A204.1 (cell line): Measurements from ENCODE around the gene TCF7L2.
A peak's percentile ranks its signal among the peaks of the same experiment; 100 is the strongest.

Source experiments
- FAIRE-seq: peaks from 2 replicates; lab custom pipeline; 2012; peaks lifted over from hg19 to GRCh38; lab: Jason Lieb, UNC

TCF7L2 gene

GRCh38 chr10:113126229-113127201, 176.5 kb downstream of the TCF7L2 start:
- FAIRE-seq = no peak

GRCh38 chr10:113127261-113127900, 177.3 kb downstream of the TCF7L2 start:
- no peak for FAIRE-seq

DNA sequence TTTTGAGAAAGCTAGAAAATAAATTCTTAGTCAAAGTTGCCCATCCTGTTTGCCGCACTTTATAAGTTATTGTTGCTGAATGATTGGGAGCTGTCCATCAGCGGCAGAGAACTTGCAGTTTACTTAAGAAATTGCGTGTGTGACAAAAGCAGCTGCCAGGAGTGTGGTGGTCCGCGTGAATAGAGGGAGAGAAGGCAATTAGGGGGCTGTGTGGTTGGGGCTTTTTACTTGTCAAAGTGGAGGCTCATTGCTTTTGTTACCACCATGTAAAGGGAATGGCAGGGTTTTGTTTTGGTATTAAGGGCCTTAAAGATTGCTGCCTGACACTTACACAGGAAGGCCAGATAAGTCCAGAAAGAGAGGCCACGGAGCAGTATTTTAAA, 177.8 kb downstream of the TCF7L2 start:
- FAIRE-seq = no peak

DNA sequence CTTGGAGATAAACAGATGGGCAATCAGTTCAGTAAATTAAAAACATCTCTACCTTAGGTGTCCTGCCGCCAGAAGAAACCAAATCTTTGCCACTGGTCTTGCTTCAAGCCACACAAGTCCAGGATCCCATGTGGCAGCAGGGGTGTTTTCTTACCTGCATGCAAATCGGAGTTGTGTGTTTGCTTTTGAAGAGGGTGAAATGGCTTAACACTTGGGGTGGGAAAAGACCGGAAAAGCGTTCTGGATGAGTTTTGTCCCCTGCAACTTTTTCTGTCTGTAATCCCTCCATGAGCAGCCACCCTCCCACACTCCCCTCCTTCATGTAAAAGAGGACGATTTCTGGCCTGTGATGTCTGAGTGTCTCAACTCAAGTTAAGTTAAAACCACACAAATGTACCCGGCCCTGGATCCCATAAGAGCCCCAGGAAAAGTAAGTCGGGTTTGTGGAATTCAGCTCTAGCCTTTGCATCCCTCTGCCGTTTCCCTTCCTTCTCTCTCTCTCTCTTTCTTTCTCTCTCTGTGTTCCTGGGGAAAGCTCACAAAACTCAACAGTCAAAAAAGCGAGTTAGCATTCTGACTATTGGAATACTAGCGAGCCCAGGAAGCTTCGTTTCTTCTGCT, 178.5 kb downstream of the TCF7L2 start:
- no peak for FAIRE-seq

DNA sequence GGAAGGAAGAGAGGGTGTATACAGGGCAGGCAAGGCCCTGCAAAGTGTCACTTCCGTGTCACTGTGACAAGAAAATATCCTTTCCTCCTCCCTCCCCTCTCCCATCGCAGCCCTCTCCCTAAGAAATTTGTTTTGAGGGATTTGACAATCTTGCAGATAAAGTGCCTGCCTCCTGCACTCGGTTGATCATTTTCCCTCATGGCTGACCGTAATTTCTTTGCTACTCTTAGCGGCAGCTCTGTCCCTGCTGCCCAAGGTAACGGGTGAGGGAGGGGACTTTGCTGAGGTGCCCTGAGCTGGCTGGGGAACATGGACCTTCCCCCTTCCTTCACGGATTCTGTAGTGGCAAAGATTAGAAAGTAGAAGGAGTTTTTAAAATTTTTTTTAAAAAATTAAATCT, 179.1 kb downstream of the TCF7L2 start:
- no peak for FAIRE-seq

DNA sequence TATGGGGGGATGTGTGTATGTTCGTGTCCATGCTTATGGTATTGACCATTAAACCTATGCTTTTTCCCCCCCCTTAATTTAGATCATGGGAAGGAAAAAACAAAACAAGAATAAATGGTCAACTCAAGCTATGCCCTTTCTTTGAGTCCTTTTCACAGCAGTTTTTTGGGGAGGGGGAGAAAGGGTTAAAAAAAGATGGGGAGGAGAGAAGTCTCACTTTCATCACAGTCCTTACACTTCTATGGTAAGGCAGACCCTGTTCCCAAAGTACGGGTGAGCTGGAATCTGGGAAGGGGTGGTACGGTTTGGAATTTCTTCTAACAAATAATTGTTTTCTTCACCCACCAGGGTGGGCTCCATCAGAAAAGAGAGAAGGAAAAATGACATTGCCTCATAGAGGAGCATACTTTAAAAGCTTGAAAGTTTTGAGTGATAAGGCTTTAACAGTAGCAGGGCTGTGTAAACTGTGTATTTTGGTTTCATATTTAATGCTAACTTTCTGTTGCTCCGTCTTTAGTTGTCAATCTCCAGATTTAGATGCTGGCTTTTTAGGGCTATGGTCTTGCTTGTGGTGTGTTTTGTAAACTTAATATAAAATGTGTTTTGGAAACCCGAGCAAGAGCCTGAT, 180.1 kb downstream of the TCF7L2 start:
- no peak for FAIRE-seq

- FAIRE-seq = no peak
Observed at GRCh38 chr10:113131613-113132261, 181.7 kb downstream of the TCF7L2 start.

GRCh38 chr10:113132591-113133121, 182.6 kb downstream of the TCF7L2 start:
- no peak for FAIRE-seq

DNA sequence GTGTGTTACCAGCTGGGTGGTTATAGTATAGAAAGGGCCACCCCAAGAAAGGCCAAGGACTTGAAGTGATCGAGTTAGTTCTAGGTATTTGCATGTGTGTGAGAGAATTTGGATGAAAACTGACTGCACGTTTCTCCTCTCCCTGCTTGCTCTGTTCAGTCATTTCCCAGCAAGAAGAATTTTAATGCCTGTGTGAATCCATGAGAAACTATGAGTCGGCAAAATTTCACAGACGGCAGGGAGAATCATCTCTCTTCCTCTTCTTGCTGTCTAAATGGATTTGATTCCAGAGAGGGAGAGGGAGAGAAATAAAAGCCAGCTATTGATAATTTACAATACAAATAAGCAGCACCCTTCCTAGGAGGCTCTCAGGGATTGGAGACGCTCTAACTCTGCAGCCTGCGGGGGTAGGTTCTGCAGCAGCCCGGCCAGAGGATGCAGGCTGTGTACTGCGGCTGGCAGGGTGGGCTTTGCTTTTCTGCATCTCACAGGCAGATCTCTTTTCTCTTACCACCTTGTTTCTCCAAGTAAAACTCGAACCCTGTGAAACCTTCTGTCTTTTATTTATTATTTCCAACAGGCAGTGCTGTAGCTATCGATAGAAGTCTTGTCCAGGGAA, 183.6 kb downstream of the TCF7L2 start:
- FAIRE-seq = no peak

DNA sequence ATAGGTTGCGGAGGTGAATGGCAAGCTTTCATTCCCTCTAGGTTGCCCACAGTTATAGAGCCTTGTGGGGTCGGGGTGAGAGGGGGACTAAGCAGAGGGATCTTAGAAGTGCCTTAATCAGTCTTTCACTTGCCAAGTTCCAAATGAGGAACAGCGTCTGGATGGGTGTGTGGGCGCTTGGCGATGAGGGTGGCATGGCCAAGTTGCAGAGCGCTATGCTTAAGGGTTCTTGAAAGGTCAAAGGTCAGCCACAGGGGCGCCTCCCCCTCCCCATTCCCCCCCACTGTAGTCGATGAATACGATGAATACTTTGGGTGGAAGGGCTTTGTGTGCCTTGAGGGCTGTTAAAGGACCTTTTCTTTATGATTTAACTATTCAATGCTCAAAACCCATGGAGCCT, 185.0 kb downstream of the TCF7L2 start:
- no peak for FAIRE-seq

- no peak for FAIRE-seq
Observed at GRCh38 chr10:113137941-113138685, 188.1 kb downstream of the TCF7L2 start.

DNA sequence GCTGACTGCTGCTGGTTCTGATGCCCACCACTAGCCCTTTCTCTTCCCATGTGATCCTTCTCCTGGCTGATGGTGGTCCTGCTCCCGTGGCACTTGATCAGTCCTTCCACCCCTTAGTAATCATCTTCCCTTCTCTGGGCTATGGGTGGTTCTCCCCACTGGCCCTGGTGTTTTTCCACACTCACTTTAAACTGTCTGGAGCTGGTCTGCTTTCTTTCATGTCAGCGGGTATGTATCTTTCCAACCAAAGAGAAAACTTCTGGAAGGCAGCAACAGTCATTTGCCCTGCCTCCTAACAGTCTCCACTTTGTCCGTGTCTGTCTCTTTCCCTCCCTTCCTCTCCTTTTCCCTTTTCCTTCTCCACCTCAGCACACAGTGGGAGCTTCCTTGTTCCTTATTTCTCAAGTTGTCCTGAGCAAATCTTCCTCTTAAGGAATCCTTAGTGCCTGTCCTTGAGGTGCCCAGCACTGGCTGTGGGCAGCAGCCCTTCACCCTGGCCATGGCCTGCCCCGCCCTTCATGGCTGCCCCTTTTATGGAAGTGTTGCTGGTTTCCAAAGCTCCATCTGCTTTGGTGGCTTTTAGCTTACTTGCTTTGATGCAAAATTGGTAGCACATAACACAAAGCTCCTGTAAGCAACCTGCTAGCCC, 189.0 kb downstream of the TCF7L2 start:
- FAIRE-seq = no peak

DNA sequence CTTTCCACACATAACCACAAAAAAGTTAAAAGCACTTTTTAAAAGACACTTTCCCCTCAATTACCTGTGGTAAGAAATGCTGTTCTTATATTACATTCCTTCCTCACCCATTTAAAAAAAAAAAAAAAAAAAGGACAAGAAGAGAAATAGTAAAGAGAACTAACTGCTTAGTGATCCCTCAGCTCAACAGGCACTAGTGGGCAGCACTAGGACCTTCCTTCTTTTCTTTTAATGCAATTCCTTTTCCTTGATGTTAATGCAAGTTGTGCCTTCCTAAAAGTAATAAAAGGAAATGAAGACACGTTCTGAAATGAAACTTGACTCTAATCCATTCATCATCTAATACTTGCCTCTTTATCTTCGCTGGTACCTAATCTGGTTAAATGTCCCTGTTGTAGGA, 189.7 kb downstream of the TCF7L2 start:
- FAIRE-seq = peak; percentile 65

DNA sequence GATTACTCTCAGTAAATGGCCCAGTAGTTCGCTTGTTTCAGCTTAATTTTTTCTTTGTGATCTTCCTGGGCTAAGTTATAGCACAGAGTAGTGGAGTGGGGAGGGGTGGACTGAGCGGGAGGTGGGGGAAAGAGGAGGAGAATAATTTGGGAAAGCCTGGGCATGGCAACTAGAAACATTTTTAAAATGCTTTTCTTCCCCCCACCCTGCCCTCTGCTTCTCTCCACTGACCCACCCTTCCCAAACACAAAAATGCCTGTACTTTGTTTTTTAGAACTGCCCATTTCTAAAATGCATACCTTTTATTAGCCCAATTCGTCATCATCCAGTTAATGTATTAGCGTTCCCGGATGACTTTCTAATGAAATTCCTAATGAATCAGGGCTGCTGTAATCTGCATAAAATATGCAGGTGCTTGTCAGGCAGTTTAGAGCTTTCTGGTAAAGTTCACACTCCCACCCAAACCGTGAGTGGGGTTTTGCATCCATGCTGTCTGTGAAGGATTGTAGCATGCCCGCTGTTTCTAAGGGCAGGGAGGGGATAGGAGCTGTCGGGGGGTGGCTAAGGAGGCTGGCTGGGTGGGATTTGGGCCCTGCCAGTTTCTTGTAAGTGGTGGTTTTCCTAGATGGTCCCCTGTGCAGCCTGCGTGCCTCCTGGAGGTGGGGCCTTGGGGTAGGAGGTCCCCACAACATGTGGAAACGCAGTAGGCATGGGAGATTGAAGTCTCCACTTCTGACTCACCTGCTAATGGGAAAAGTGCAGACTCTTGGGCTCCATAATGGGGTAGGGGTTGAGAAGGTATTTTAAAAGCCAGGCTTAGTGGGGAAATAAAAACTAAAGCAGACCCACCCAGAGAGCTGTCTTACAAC, 190.3 kb downstream of the TCF7L2 start:
- no peak for FAIRE-seq

DNA sequence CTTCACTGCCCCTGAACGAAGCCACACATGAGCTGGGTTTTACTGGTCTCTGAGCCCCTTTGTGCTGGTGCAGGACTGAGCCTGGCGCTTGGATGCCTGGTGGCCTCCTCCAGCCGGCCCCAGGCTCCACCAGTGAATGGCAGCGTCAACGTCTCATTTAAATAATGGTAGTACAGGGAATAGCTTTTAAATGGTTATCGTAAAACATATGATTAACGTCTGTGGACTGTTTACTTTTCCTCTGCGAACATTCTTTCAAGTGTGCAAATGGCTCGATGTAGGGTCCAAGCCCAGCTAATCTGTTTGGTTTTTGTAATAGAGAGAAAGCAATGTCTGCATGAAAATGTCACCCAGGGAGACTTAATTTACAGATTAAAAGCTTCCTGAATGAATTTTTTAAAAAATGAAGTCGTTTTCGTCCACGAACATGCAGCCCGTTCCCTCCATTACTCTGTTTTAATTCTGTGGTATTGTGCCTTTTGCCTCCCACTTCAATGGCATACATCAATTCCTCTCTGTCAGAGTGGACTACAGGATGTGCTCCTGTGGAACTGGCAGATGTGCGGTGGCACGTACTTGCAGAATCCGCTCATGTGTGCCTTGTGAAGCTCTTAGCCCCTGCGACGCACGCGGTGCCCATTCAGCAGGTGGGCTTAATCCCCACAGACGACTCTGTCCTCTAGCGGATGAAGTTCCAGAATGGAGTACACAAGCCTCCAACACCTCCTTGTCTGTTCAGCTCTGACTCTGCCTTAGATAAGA, 192.7 kb downstream of the TCF7L2 start:
- no peak for FAIRE-seq

- FAIRE-seq = no peak
Observed at GRCh38 chr10:113144576-113144975, 194.5 kb downstream of the TCF7L2 start.

GRCh38 chr10:113148071-113148825, 198.2 kb downstream of the TCF7L2 start:
- FAIRE-seq = no peak

DNA sequence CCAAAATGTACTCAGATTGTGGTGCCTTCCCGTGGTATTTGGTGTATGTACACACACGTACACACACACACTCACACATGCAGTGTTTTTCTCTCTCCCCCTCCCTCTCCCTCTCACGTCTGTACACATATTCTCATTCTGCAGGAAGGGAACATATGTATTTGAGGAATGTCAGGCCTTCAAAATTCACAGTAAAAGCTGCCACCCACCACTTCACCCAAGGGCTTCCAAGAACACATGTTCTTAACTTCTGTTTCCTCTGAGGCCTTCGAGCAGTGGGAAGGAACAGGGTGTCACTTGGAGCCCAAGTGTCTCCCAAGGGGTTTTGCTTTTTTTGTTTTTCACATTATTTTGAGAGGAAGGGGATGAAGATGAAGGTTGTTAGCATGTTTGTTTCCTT, 198.9 kb downstream of the TCF7L2 start:
- FAIRE-seq = no peak
